Stimulated activated CD8-positive, alpha-beta memory T cell treated with anti-CD3 and anti-CD28 coated beads, Interleukin-12 subunit alpha, Interleukin-12 subunit beta, amount 100 ng/mL, for 24 hours (primary cell): ENCODE data around the gene PEX6.
"Not testable (repeated sequence)": the region's sequence is repeated elsewhere in the genome, so short reads cannot be mapped to it uniquely, and the experiment has no call there.

Experiments used
- DNase-seq: peaks from one replicate; pipeline ENCODE4 v3.0.0-alpha.2; 2020; ENCODE audit errors: extremely low read depth

The PEX6 gene

GRCh38 chr6:42963855-42964605, 15.0 kb downstream of the PEX6 start:
- DNase-seq: no peak

- no peak for DNase-seq
Observed at GRCh38 chr6:42963179-42963854, 15.7 kb downstream of the PEX6 start.

GRCh38 chr6:42962502-42963178, 16.3 kb downstream of the PEX6 start:
- DNase-seq: no peak

GRCh38 chr6:42962096-42962495, 16.9 kb downstream of the PEX6 start:
- no peak for DNase-seq

GRCh38 chr6:42961020-42961470, 17.9 kb downstream of the PEX6 start:
- no peak for DNase-seq

GRCh38 chr6:42960243-42961019, 18.6 kb downstream of the PEX6 start, which contains the start of gene GNMT:
Gene GNMT (plus strand): TSS chr6:42960754. CDS start chr6:42960768, 14 bp downstream.
- no peak for DNase-seq

- DNase-seq: no peak
Observed at GRCh38 chr6:42959917-42960242, 19.1 kb downstream of the PEX6 start.

- DNase-seq: no peak
Observed at GRCh38 chr6:42958125-42958524, 20.9 kb downstream of the PEX6 start.

- not testable (repeated sequence) for DNase-seq
Observed at GRCh38 chr6:42954405-42954804, 24.6 kb downstream of the PEX6 start.

- DNase-seq: no peak
Observed at GRCh38 chr6:42952389-42952788, 26.6 kb downstream of the PEX6 start.

GRCh38 chr6:42947950-42948349, 31.0 kb downstream of the PEX6 start:
- DNase-seq: no peak

- DNase-seq: no peak
Observed at GRCh38 chr6:42942444-42942843, 36.5 kb downstream of the PEX6 start.

GRCh38 chr6:42941356-42941755, 37.6 kb downstream of the PEX6 start:
- DNase-seq: not testable (repeated sequence)

GRCh38 chr6:42940493-42941045, 38.4 kb downstream of the PEX6 start:
- no peak for DNase-seq

GRCh38 chr6:42939810-42940167, 39.2 kb downstream of the PEX6 start:
- DNase-seq: no peak

- DNase-seq: no peak
Observed at GRCh38 chr6:42938987-42939809, 39.8 kb downstream of the PEX6 start.

- no peak for DNase-seq
Observed at GRCh38 chr6:42938428-42938796, 40.6 kb downstream of the PEX6 start.

- no peak for DNase-seq
Observed at GRCh38 chr6:42937548-42938427, 41.2 kb downstream of the PEX6 start.

- DNase-seq: no peak
Observed at GRCh38 chr6:42936398-42936797, 42.6 kb downstream of the PEX6 start.

GRCh38 chr6:42935322-42935721, 43.7 kb downstream of the PEX6 start:
- DNase-seq: no peak
